H1 (cell line): ENCODE data around the gene ALDH4A1. TPM values are rescaled to one million over a fixed set of nuclear protein-coding genes. Genes with fewer than 3 reads are reported as not detected.

Experiments used
- CTCF ChIA-PET: fragments of 300-600 bp; sonication (Branson Sonifier 250); formaldehyde crosslinking; loops from one replicate; lab custom pipeline; 2021; ENCODE audit not compliant: partially characterized antibody; lab: Charles Lee
- POLR2A ChIA-PET: fragments of 300-600 bp; sonication (Branson Sonifier 250); formaldehyde crosslinking; loops from one replicate; lab custom pipeline; 2021; ENCODE audit warnings: inconsistent platforms; ENCODE audit not compliant: partially characterized antibody; lab: Charles Lee
- DNase-seq, 2 experiments: peaks; one replicate each; pipeline versions ENCODE4 v3.0.0 to v3.0.0-alpha.2; 2010 to 2022; ENCODE audit warnings: low spot score in 2 of 2, low read depth in 1 of 2, mixed read lengths in 1 of 2
- FAIRE-seq: peaks from 2 replicates; lab custom pipeline; 2011; peaks lifted over from hg19 to GRCh38; lab: Jason Lieb, UNC
- H2AFZ ChIP-seq: 2 replicates; pipeline ENCODE4 v1.8.1; 2012; ENCODE audit warnings: low read length, inconsistent platforms
- H2AK5ac ChIP-seq: 2 replicates; pipeline ENCODE4 v1.6.1; 2013; ENCODE audit warnings: low read depth, low read length
- H2BK120ac ChIP-seq: replicated peaks from 2 replicates; pipeline ENCODE3; 2013; ENCODE audit warnings: low read depth, low read length, inconsistent platforms
- H2BK12ac ChIP-seq: 2 replicates; pipeline ENCODE4 v1.6.1; 2013; ENCODE audit warnings: low read depth, low read length
- H2BK15ac ChIP-seq: 2 replicates; pipeline ENCODE4 v1.6.1; 2013; ENCODE audit warnings: low read length
- H2BK20ac ChIP-seq: 2 replicates; pipeline ENCODE4 v1.6.1; 2013; ENCODE audit warnings: low read length
- H2BK5ac ChIP-seq: 2 replicates; pipeline ENCODE4 v1.6.1; 2013; ENCODE audit warnings: low read depth, low read length
- H3K14ac ChIP-seq: 2 replicates; pipeline ENCODE4 v1.6.1; 2013; ENCODE audit warnings: inconsistent platforms; ENCODE audit not compliant: insufficient read length
- H3K18ac ChIP-seq: 2 replicates; pipeline ENCODE4 v1.6.1; 2013; ENCODE audit warnings: low read length; ENCODE audit errors: extremely low read depth
- H3K23ac ChIP-seq: 2 replicates; pipeline ENCODE4 v1.6.1; 2013; ENCODE audit warnings: inconsistent platforms; ENCODE audit not compliant: insufficient read length
- H3K23me2 ChIP-seq: 2 replicates; pipeline ENCODE4 v1.6.1; 2013; ENCODE audit warnings: low read depth, low read length
- H3K27ac ChIP-seq: 2 replicates; pipeline ENCODE4 v1.6.1; 2011; ENCODE audit warnings: low read depth, low read length, inconsistent platforms
- H3K27me3 ChIP-seq, 4 experiments: replicated peaks in 1 of 4; 1 replicate in 1 of 4; 2 replicates in 3 of 4; pipeline versions ENCODE4 v1.6.1 to v1.8.1; 2011 to 2013; ENCODE audit warnings: low read length in 3 of 4, mild to moderate bottlenecking in 3 of 4, inconsistent platforms in 2 of 4, mixed read lengths in 2 of 4, moderate library complexity in 1 of 4; ENCODE audit not compliant: control insufficient read depth in 3 of 4, insufficient read depth in 3 of 4; ENCODE audit errors: extremely low read depth in 1 of 4
- H3K36me3 ChIP-seq, 4 experiments: 2 replicates each; pipeline versions ENCODE4 v1.6.1 to v1.8.1; 2011 to 2013; ENCODE audit warnings: mild to moderate bottlenecking in 4 of 4, low read length in 3 of 4, moderate library complexity in 2 of 4, control low read depth in 1 of 4, inconsistent platforms in 1 of 4; ENCODE audit not compliant: insufficient read depth in 4 of 4, control insufficient read depth in 2 of 4
- H3K4ac ChIP-seq: replicated peaks from 2 replicates; pipeline ENCODE3; 2013; ENCODE audit warnings: low read length, low read depth, mixed read lengths, inconsistent platforms; ENCODE audit not compliant: insufficient read length
- H3K4me1 ChIP-seq, 4 experiments: replicated peaks in 1 of 4; 1 replicate in 1 of 4; 2 replicates in 3 of 4; pipeline versions ENCODE4 v1.6.1 to v1.8.1; 2011 to 2013; ENCODE audit warnings: low read length in 3 of 4, inconsistent platforms in 2 of 4, mixed read lengths in 1 of 4; ENCODE audit not compliant: insufficient read depth in 4 of 4, control insufficient read depth in 3 of 4
- H3K4me2 ChIP-seq, 2 experiments: 2 replicates each; pipeline versions ENCODE4 v1.6.1 to v1.8.1; 2011 to 2013; ENCODE audit warnings: low read depth in 2 of 2, low read length in 2 of 2, control low read depth in 1 of 2, inconsistent platforms in 1 of 2, mild to moderate bottlenecking in 1 of 2; ENCODE audit not compliant: insufficient read depth in 1 of 2
- H3K4me3 ChIP-seq, 4 experiments: fragments of 200-600, 300-600 bp in 1 of 4; sonication (generic), shearing (Covaris generic), sonication (Bioruptor Twin) in 1 of 4; 2 replicates each; pipeline versions ENCODE4 v1.5.1 to v1.8.1; 2011 to 2016; ENCODE audit warnings: low read length in 4 of 4, low read depth in 3 of 4, control low read depth in 2 of 4, inconsistent platforms in 2 of 4, mild to moderate bottlenecking in 2 of 4, mixed read lengths in 1 of 4, moderate library complexity in 1 of 4; ENCODE audit not compliant: insufficient read depth in 2 of 4; ENCODE audit errors: extremely low read depth in 1 of 4
- H3K56ac ChIP-seq: replicated peaks from 2 replicates; pipeline ENCODE3; 2013; ENCODE audit warnings: low read depth, mild to moderate bottlenecking, mixed read lengths, low read length, inconsistent platforms; ENCODE audit not compliant: insufficient read length
- H3K79me1 ChIP-seq: 2 replicates; pipeline ENCODE4 v1.6.1; 2013; ENCODE audit warnings: low read depth, low read length, control low read depth
- H3K79me2 ChIP-seq, 2 experiments: 2 replicates each; pipeline versions ENCODE4 v1.6.1 to v1.8.1; 2012 to 2013; ENCODE audit warnings: low read length in 2 of 2, mild to moderate bottlenecking in 2 of 2, inconsistent platforms in 1 of 2; ENCODE audit not compliant: insufficient read depth in 2 of 2, control insufficient read depth in 1 of 2
- H3K9ac ChIP-seq, 4 experiments: replicated peaks in 1 of 4; 1 replicate in 1 of 4; 2 replicates in 3 of 4; pipeline versions ENCODE4 v1.6.1 to v1.8.1; 2011 to 2013; ENCODE audit warnings: low read depth in 3 of 4, low read length in 3 of 4, control low read depth in 2 of 4, mild to moderate bottlenecking in 2 of 4, moderate library complexity in 2 of 4, inconsistent platforms in 1 of 4; ENCODE audit errors: extremely low read depth in 1 of 4
- H3K9me3 ChIP-seq, 2 experiments: 2 replicates each; pipeline versions ENCODE4 v1.6.1 to v1.8.1; 2012 to 2013; ENCODE audit warnings: mild to moderate bottlenecking in 2 of 2, moderate library complexity in 2 of 2, control low read depth in 1 of 2, inconsistent platforms in 1 of 2, low read depth in 1 of 2, low read length in 1 of 2, mixed read lengths in 1 of 2; ENCODE audit not compliant: insufficient read depth in 2 of 2
- H4K20me1 ChIP-seq, 2 experiments: replicated peaks in 1 of 2; 2 replicates each; pipeline versions ENCODE3 to v1.8.1; 2011 to 2013; ENCODE audit warnings: inconsistent platforms in 2 of 2, low read length in 2 of 2, mild to moderate bottlenecking in 1 of 2; ENCODE audit not compliant: insufficient read depth in 2 of 2, control insufficient read depth in 1 of 2
- H4K5ac ChIP-seq: 2 replicates; pipeline ENCODE4 v1.6.1; 2013; ENCODE audit warnings: low read length, low read depth, mixed read lengths, inconsistent platforms; ENCODE audit not compliant: insufficient read length
- H4K8ac ChIP-seq: 2 replicates; pipeline ENCODE4 v1.8.0; 2013; ENCODE audit warnings: mild to moderate bottlenecking, moderate library complexity, low read length, inconsistent platforms; ENCODE audit not compliant: insufficient read depth; ENCODE audit errors: extremely low read depth
- H4K91ac ChIP-seq: replicated peaks from 2 replicates; pipeline ENCODE3; 2013; ENCODE audit warnings: low read length, mixed read lengths, inconsistent platforms; ENCODE audit not compliant: insufficient read length
- NANOG ChIP-seq: IDR thresholded peaks from 2 replicates; pipeline ENCODE4 v1.6.1; 2011; ENCODE audit warnings: low read length, low read depth, mild to moderate bottlenecking, inconsistent platforms; ENCODE audit not compliant: insufficient read depth, poor library complexity, severe bottlenecking
- NRF1 ChIP-seq: IDR thresholded peaks from 2 replicates; pipeline ENCODE4 v1.6.1; 2011; ENCODE audit warnings: mild to moderate bottlenecking, low read depth, low read length, improper control_type of control experiment
- TAF7 ChIP-seq: optimal IDR thresholded peaks from 2 replicates; pipeline ENCODE3; 2011; ENCODE audit warnings: low read depth, mild to moderate bottlenecking, inconsistent platforms, low read length, moderate library complexity, borderline replicate concordance
- WGBS, 2 experiments: shearing (Covaris generic) in 1 of 2; methylation state at CpG; one replicate each; pipeline versions ENCODE4 v1.1.6 to v1.1.7; 2013 to 2015; ENCODE audit warnings: low lambda C conversion rate in 2 of 2, mixed read lengths in 2 of 2, inconsistent platforms in 1 of 2, low coverage in 1 of 2, missing lambda C conversion rate in 1 of 2; ENCODE audit not compliant: insufficient replicate concordance in 2 of 2, insufficient coverage in 1 of 2, insufficient read length in 1 of 2; ENCODE audit errors: extremely low coverage in 1 of 2, missing lambda C conversion rate in 1 of 2; 5-methylcytosine and 5-hydroxymethylcytosine counted together
- polyA plus RNA-seq, 7 experiments: library from polyadenylated mRNA; depleted of rRNA in 3 of 7; stranded (reverse) in 5 of 7; unstranded in 2 of 7; fragments of >200 nt in 5 of 7; fragments of 200-250 nt in 2 of 7; gene quantifications; 1 replicate in 5 of 7; 2 replicates in 1 of 7; 4 replicates in 1 of 7; pipeline versions ENCODE4 v1.2.1 to v1.2.3, GENCODE V29; 2011 to 2013; ENCODE audit warnings: missing spikeins in 2 of 7, mixed read lengths in 2 of 7
- total RNA-seq: library from RNA; stranded (reverse); fragmentation: NEBNext Ultra II Directional; extraction: Animal tissue kit (Norgen Biotek cat#: 25700); gene quantifications from 2 replicates; pipeline ENCODE4 v1.2.1, GENCODE V29; 2021

Gene ALDH4A1
- total and polyA plus RNA-seq, 2 of the 8 experiments (the other 6 are each of a cell fraction or from before 2014, with no cell fraction given), result 30.3 to 35.9 TPM

DNA sequence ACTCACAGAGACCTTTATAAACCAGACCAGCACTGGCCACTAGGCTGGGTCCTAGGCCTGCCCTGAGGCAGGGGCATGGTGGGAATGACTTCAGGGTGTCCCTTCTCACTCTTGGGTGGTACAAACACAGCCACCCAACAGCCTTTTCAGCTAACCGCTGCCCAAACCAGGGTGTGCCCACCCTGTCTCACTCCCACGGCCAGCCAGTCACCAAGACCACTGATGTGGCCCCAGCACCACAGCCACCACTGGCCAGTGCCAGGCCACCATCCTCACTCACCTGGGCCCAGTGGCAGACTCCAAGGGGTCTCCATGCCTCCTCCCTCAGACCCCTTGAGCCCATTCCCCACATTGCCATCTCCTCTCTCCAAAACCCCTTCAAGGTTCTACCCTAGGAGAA is 70.7 kb downstream of the ALDH4A1 start:
- H2AFZ ChIP-seq, result no peak overlapping the region
- no peak overlapping the region for H2BK12ac ChIP-seq
- H3K27me3 ChIP-seq, result peaks cover 0 to 10% (median 2%) of the 10 kb centered on the region in 4 experiments; a peak in 3 of 7 replicates
- no peak overlapping the region for H3K23ac ChIP-seq
- no peak overlapping the region for H2BK15ac ChIP-seq
- no peak overlapping the region for H2BK5ac ChIP-seq
- DNase-seq, result no peak
- H3K4me1 ChIP-seq, result no peaks in the 10 kb centered on the region
- H2AK5ac ChIP-seq, result no peak overlapping the region
- 88% methylated on average over 2 of the region's 2 CpGs; no CpG with 5 or more reads in 1 of the 2 experiments for WGBS, 2 experiments
- ChIA-PET CTCF (no interaction called here), POLR2A (interaction anchor here (0.8 kb wide), 1 partner anchor 114 kb away, joined by 3 read pairs; no protein-coding TSS in a partner anchor)
- H3K4me2 ChIP-seq, result no peak overlapping the region
- peaks cover 19 to 23% of the 10 kb centered on the region in 2 experiments for H3K9me3 ChIP-seq
- no peak overlapping the region for H3K14ac ChIP-seq
- H3K9ac ChIP-seq, result no peak overlapping the region
- H4K20me1 ChIP-seq, result no peaks in the 10 kb centered on the region
- H3K4me3 ChIP-seq, result no peak overlapping the region
- H4K8ac ChIP-seq, result no peak overlapping the region
- H3K79me2 ChIP-seq, result no peaks in the 10 kb centered on the region
- H2BK20ac ChIP-seq, result no peak overlapping the region
- no peak overlapping the region for H3K18ac ChIP-seq
- no peak overlapping the region for H3K27ac ChIP-seq
- no peaks in the 10 kb centered on the region for H3K23me2 ChIP-seq
- FAIRE-seq, result no peak
- no peak overlapping the region for H2BK120ac ChIP-seq
- TF ChIP-seq TAF7, result no peak
- no peak for TF ChIP-seq NANOG
- no peak for TF ChIP-seq NRF1
- TF ChIP-seq, all 59 proteins: peak for 0
- Histone ChIP-seq H3K4ac (no peak overlapping the region), H3K56ac (no peak overlapping the region), H3K79me1 (no peaks in the 10 kb centered on the region), H4K91ac (no peak overlapping the region), H4K5ac (no peak overlapping the region), H3K36me3 (no peaks in the 10 kb centered on the region)
